GM18861 (cell line): ENCODE data around the gene YY1.

Experiments
- ATAC-seq: cut with Tn5 transposase; IDR thresholded peaks from one replicate; pipeline ENCODE4 v1.9.1; 2021; ENCODE audit not compliant: unreplicated experiment

Gene YY1

DNA sequence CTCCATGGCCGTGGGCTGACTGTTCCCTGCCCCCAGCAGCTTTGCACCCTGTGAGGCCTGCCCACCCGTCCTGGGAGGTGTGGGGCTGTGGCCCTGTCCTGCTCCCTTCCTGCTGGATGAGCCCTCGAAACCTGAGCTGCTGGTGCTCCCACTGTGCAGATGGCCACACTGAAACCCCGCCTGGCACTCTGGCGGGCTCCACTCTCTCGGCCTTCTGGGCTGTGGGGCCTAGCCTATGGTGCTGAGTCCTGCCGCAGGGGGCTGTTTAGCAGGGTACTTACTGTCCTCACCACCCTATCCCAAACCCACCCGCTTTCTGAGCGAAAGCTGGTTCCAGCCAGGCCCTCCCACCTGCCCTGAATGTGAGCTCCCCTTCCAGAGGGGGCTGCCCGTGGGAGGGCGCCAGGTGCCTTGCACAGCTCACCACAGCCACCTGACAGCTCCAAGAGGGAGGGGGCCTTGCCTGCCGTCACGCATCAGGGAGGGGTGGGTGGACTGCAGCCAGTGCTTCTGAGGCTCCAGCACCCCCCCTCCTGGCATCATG, 91.5 kb downstream of the YY1 start:
- no peak for ATAC-seq

- ATAC-seq, result no peak
Measured at GRCh38 chr14:100332071-100332639, 93.2 kb downstream of the YY1 start.
